ENCODE data around the gene ZNF318.
"Not testable (repeated sequence)": the region's sequence is repeated elsewhere in the genome, so short reads cannot be mapped to it uniquely, and the experiment has no call there.

ZNF318 gene

GRCh38 chr6:43369174-43370002 is at the start of gene ZNF318:
Gene ZNF318, minus strand, starts transcription at chr6:43369647. Its CDS starts 282 bp downstream, at chr6:43369365.
- DNase-seq, result peak; percentile 96

DNA sequence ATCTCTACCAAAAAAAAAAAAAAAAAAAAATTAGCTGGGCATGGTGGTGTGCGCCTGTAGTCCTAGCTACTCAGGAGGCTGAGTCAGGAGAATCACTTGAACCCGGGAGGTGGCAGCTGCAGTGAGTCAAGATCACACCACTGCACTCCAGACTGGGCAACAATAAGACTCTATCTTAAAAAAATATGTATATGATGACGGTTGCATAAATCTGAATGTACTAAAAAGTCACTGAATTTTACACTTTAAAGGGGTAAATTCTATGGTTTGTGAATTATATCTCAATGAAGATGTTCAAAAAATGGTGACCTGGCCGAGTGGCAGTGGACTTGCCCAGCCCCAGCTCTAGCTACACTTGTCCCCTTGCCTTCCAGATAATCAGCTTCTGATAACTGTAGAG is 47.5 kb upstream of the ZNF318 start:
- no peak for DNase-seq

- not testable (repeated sequence) for DNase-seq
Measured at GRCh38 chr6:43415275-43415674, 45.8 kb upstream of the ZNF318 start.

GRCh38 chr6:43413002-43413401 is 43.6 kb upstream of the ZNF318 start:
- DNase-seq, result no peak

- DNase-seq, result no peak
Measured at GRCh38 chr6:43412541-43412940, 43.1 kb upstream of the ZNF318 start.

DNA sequence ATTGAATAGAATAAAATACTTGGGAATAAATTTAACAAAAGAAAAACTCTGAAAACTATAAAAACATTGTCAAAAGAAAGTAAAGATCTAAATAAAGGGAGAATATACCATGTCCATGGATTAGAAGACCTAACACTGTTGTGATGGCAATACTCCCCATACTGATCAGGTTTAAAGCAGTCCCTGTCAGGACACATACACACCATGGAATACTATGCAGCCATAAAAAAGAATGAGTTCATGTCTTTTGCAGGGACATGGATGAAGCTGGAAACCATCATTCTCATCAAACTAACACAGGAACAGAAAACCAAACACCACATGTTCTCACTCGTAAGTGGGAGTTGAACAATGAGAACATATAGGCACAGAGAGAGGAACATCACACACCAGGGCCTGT is 41.3 kb upstream of the ZNF318 start:
- not testable (repeated sequence) for DNase-seq

GRCh38 chr6:43408259-43408658 is 38.8 kb upstream of the ZNF318 start:
- DNase-seq, result no peak

DNA sequence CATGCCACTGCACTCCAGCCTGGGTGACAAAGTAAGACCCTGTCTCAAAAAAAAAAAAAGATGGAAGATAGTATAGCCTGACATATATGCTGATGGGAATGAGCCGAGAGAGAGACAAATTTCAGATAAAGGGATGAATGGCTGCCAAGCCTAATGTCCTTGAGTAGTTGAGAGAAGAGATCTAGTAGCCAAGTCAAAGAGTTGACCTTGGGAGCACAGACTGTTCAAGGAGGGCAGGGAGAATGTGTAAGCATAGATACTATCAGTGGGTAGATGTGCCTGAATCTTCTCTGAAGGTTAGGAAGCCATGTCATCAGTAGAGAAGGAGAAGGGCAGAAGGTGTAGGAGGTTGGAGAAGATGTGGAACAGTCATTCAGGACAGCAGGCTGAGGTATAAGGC is 37.8 kb upstream of the ZNF318 start:
- DNase-seq, result no peak

GRCh38 chr6:43405354-43405753 is 35.9 kb upstream of the ZNF318 start:
- DNase-seq, result no peak

DNA sequence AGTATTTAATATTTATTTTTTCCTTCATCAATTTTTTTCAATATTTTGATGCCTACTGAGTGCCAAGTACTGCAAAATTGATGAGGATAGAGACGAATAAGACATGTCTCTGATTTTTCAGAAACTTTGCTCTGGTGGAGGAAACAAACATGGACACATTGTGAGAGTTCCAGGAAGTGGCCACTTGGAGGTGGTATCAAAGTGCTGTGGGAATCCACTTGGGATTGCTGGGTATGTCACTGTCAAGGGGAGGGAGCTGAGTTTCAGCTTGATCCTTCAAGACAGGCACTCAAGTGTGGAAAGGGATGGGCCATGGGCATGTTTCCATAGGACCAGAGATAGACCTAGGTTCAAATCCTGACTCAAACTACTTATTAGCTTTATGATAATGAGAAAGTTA is 33.4 kb upstream of the ZNF318 start:
- no peak for DNase-seq

GRCh38 chr6:43401730-43402129 is 32.3 kb upstream of the ZNF318 start:
- no peak for DNase-seq

- DNase-seq, result no peak
Measured at GRCh38 chr6:43399932-43400487, 30.6 kb upstream of the ZNF318 start.

DNA sequence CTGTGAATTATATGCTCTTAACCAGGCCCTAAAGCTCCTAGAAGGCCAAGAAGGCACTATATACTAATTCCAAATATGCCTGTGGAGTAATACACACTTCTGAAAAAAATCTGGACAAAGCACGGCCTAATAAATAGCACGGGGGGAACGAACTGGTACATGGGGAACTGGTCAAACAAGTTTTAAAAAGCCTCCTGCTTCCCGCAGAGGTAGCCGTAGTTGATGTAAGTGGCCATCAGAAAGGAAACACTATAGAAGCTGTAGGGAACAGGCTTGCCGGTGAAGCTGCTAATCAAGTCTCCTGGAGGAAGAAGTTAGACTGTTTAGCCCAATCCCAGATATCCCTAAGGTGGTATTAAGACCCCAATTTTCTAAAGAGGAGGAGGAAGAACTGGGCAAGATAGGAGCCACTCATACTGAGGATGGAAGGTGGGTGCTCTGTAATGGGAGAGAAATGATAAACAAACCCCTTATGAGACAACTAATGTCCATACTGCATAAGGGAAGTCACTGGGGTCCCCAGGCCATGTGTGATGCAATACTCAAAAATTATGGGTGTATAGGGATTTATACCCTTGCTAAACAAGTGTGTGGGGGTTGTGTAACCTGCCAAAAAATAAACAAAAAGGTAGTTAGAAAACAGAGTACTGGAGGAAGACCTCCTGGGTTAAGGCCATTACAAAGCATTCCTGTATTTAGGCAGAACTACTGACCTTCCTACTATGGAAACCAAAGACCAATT is 27.1 kb upstream of the ZNF318 start:
- no peak for DNase-seq

DNA sequence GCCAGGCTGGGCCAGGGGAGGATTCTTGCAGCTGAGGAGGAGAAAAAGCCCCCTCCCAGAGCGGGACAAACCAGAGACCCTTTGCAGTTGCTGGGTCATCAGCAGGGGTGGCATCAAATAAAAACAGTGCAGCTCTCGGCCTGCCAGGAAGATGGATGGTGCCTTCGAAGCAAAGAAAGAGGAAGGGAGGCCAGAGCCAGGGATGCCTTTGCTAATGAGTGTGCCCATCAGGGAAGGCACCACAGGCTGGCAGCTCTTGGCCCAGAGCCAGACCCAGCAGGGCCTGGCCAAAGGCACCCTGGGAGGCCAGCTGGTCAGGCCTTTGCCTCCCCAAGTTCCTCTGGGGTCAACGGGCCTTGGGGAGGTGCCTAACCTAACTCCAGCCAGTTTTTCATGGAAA is 26.3 kb upstream of the ZNF318 start:
- no peak for DNase-seq

DNA sequence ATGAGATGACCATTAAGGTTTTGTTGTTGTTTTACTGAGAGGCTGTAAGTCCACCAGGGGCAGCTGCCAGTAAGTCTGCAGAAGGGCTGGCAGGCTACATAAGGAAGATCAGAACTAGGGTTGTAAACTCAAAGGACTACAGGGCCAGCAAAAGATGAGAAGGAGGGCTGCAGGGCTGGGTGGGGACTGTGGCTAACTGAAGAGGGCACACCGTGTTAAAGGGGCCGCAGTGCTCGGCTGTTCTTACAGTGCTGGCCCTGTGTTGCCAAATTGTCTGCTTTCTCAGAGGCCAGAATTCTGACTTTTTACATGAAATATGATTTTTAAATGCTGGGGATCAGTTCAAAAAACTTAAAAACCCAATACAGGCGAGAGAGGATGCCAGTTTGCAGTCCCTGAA is 25.5 kb upstream of the ZNF318 start:
- no peak for DNase-seq

DNA sequence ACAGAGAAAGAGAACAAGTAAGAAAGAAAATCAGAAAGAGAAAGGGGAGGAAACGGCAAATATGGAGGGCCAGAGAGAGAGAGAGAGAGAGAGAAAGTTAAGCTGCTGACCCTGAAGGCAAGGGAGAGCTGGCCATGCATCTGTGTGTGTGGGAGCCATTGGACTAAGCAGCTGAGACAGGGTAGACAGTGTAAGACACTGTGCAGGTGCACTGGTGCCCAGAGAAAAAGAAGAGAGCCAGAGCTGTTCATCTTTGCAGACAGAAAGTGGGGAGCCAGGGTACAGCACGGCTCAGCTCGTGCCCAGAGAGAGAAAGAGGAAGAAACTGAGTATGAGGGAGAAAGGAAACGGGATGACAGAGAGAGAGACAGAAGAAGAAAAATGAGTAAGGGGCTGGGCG is 24.2 kb upstream of the ZNF318 start:
- no peak for DNase-seq

- not testable (repeated sequence) for DNase-seq
Measured at GRCh38 chr6:43393133-43393532, 23.7 kb upstream of the ZNF318 start.

DNA sequence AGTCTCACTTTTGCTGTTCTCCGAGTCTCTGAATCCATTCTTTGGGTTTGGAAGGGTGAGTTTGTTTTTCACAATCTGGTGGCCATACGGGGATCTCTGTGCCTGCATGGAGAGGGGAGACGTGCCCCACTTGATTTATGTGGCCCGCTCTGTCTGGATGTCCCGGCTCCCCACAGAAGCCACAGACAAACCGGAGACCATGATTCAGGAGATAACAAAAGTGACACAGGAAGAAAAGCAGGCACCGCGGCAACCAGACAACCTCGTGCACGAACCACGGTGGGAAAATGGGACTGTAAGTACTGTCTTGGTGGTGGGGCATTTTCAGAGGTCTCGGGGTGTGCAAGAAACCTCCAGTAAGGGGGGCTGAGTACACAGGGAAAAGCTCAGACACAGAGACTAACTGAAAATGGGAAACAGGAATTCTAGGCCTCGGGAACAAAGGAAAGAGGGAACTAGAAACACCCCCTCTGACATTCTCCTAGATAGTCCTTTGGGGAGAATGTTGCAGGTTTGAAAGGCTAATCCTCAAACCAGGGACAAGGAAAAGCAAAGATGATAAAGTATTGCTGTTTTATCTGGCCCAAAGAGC is 22.1 kb upstream of the ZNF318 start:
- peak; percentile 70 for DNase-seq

GRCh38 chr6:43390753-43391439 is 21.4 kb upstream of the ZNF318 start:
- not testable (repeated sequence) for DNase-seq

DNA sequence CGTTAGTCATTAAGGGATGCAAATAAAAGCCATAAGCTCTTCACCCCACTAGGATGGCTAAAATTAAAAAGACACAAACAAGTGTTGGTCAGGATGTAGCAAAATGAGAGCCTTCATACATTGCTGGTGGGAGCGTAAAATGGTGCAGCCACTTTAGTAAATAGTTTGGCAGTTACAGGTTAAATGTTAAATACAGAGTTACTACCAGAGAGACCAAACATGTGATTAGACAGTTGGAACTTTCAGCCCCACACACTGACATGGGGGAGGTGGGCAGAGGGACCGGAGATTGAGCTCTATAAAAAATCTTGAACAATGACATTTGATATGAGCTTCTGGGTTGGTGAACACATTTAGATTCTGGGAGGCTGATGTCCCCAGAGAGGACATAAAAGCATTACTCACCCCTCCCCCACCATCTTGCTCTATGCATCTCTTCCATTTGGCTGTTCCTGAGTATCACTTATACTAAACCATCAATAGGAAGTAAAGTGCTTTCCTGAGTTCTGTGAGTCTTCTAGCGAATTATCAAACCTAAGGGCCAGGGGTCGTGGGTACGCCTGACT is 20.4 kb upstream of the ZNF318 start:
- DNase-seq, result no peak

- DNase-seq, result no peak
Measured at GRCh38 chr6:43386492-43386891, 17.0 kb upstream of the ZNF318 start.

GRCh38 chr6:43383021-43383667 is 13.7 kb upstream of the ZNF318 start:
- DNase-seq, result no peak
